Bronchial epithelial cell (primary cell): ENCODE data around the gene FMR1. TPM values are rescaled to one million over a fixed set of nuclear protein-coding genes. Genes with fewer than 3 reads are reported as not detected.
A peak's percentile ranks its signal among the peaks of the same experiment; 100 is the strongest.

Source experiments
- DNase-seq: peaks from one replicate; pipeline ENCODE4 v3.0.0-alpha.2; 2010; ENCODE audit warnings: low read depth
- FAIRE-seq: peaks from 2 replicates; lab custom pipeline; 2011; peaks lifted over from hg19 to GRCh38; lab: Jason Lieb, UNC
- H3K27me3 ChIP-seq: 2 replicates; pipeline ENCODE4 v1.5.1; 2011; ENCODE audit warnings: low read length; ENCODE audit not compliant: control insufficient read depth, insufficient read depth
- H3K36me3 ChIP-seq: 2 replicates; pipeline ENCODE4 v1.5.1; 2011; ENCODE audit warnings: low read length; ENCODE audit not compliant: control insufficient read depth, insufficient read depth
- H3K4me3 ChIP-seq: 2 replicates; pipeline ENCODE4 v1.5.1; 2011; ENCODE audit warnings: mild to moderate bottlenecking, low read depth, low read length, control low read depth
- CTCF ChIP-seq: IDR thresholded peaks from 2 replicates; pipeline ENCODE4 v1.5.1; 2011; ENCODE audit warnings: mild to moderate bottlenecking, moderate library complexity, low read length, control low read depth, inconsistent platforms; ENCODE audit not compliant: insufficient read depth, severe bottlenecking
- total RNA-seq: library from RNA; depleted of rRNA; stranded (reverse); fragments of >200 nt; gene quantifications from 2 replicates; pipeline ENCODE4 v1.2.1, GENCODE V29; 2014

Gene FMR1
- total RNA-seq, 1 donor from 2014 or later: 22.9 TPM

DNA sequence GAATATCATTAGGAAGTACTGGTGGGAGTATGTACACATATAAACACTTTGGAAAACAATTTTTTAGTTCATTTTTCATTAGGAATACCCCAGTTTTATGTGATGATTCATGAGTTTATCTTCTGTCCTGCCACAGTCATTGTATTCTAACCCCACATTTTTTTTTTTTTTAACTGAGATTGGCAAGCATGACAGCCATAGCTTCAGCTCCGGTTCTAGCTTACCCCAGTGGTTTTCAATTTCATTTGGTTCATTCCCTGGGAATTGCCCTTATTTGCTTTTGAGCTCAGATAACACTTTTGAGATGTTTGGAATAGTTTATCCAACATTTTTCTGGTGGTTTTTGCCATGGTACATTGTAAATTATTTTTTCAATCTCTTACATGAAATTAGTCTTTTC lies 21.0 kb upstream of the FMR1 start:
- DNase-seq (no peak), FAIRE-seq (no peak)
- no peak overlapping the region for H3K4me3 ChIP-seq

DNA sequence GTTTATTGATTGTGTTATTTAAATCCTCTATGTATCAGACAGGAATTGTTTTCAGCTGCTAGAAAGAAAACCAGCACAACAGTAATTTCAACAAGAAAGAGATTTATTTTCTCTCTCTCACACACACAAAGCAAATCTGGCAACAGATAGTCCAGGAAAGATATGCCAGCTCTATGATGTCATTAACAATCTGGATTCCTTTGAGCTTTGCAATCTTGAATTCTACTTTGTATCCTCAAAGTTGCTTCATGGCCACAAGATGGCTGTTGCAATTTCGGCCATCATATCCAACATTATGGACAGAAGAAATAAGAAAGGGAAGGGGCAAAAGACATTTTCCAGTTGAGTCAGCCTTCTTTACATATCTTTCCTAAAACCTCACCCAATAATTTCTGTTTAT lies 19.8 kb upstream of the FMR1 start:
- FAIRE-seq (no peak), DNase-seq (peak; percentile 29)
- H3K36me3 ChIP-seq: no peaks in the 10 kb centered on the region
- no peak overlapping the region for H3K4me3 ChIP-seq
- no peak for TF ChIP-seq CTCF
- no peaks in the 10 kb centered on the region for H3K27me3 ChIP-seq

More for the DNA sequence above, 21.0 kb upstream of the FMR1 start:
- Histone ChIP-seq H3K36me3 (no peaks in the 10 kb centered on the region), H3K27me3 (no peaks in the 10 kb centered on the region)
- TF ChIP-seq CTCF: no peak

GRCh38 chrX:147893741-147894140 lies 18.0 kb upstream of the FMR1 start:
- no peak for TF ChIP-seq CTCF
- DNase-seq: no peak
- Histone ChIP-seq H3K27me3 (no peaks in the 10 kb centered on the region), H3K4me3 (no peak overlapping the region), H3K36me3 (no peaks in the 10 kb centered on the region)
- no peak for FAIRE-seq

DNA sequence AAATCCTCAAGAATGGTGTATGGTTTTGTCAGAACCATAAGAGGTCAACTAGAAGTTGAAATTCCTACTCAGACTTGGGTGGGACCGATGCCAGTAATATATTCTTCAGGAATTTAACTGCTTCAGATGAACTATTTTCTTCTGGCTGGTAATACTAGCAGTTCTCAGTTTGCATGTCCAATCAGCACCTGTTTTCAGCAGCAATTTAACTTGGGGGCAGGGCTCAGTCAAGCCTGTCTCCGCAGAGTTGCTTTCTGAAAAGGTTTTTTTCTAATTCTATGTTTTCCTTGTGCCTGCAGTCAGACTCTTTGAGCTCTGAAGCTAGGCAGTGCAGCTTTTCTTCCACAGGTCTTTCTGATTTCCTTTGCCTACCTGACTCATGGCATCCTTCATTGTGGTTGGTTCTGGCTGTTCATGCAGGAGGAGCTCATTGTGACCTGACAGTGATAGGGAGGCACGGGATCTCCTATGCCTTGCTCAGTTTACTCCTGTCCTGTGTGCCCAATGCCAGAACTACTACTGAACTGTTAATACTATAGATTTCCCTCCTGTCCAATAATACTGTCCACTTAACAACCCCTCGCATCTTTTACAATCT lies 17.3 kb upstream of the FMR1 start:
- Histone ChIP-seq H3K4me3 (no peak overlapping the region), H3K27me3 (no peaks in the 10 kb centered on the region), H3K36me3 (no peaks in the 10 kb centered on the region)
- TF ChIP-seq CTCF: no peak
- FAIRE-seq: no peak
- peak; percentile 20 for DNase-seq

- H3K4me3 ChIP-seq: no peak overlapping the region
- FAIRE-seq (no peak), DNase-seq (no peak)
- H3K27me3 ChIP-seq: no peaks in the 10 kb centered on the region
- no peak for TF ChIP-seq CTCF
- H3K36me3 ChIP-seq: no peaks in the 10 kb centered on the region
These were observed 14.6 kb upstream of the FMR1 start for GRCh38 chrX:147897117-147897516.

- Histone ChIP-seq H3K27me3 (no peaks in the 10 kb centered on the region), H3K36me3 (no peaks in the 10 kb centered on the region), H3K4me3 (no peak overlapping the region)
- DNase-seq (no peak), FAIRE-seq (no peak)
- no peak for TF ChIP-seq CTCF
These were observed 12.8 kb upstream of the FMR1 start for GRCh38 chrX:147898951-147899350.
